Erythroblast (primary cell): Measurements from ENCODE around the gene SSBP2.

Experiments used
- GATA1 ChIP-seq: IDR thresholded peaks from 2 replicates; pipeline ENCODE4 v1.6.1; 2011; ENCODE audit warnings: low read depth, mild to moderate bottlenecking, control low read depth, low read length, moderate library complexity
- POLR2A ChIP-seq: IDR thresholded peaks from 2 replicates; pipeline ENCODE4 v1.6.1; 2011; ENCODE audit warnings: mild to moderate bottlenecking, low read length

GRCh38 chr5:81750308-81751008, 439 bp downstream of the SSBP2 start:
- no peak for TF ChIP-seq POLR2A
- no peak for TF ChIP-seq GATA1
